GM18499 (cell line): ENCODE results near the gene RLN2.

ENCODE experiments used
- ATAC-seq: cut with Tn5 transposase; IDR thresholded peaks from one replicate; pipeline ENCODE4 v1.9.1; 2021; ENCODE audit warnings: moderate number of reproducible peaks; ENCODE audit not compliant: insufficient read depth, unreplicated experiment

The RLN2 gene

DNA sequence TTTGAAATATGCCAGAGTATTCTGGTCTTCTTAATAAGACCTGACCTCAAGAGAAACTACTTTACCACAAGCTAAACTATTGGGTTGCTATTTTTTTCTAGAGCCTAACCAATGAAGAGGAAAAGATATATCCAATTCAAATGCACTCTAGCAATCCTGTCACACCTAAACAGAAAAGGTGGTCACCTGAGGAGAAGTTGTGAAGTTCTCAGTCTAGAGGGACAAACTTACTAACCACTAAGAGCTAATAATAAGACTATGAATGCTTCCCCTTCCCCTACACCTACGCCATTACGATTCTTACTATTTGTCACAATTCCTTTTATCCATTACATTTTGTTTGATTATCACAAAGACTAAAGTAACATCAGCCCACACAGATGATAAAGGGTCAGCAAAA lies 29.7 kb downstream of the RLN2 start:
- ATAC-seq = no peak

- no peak for ATAC-seq
Observed at GRCh38 chr9:5269249-5269715, 35.2 kb downstream of the RLN2 start.

DNA sequence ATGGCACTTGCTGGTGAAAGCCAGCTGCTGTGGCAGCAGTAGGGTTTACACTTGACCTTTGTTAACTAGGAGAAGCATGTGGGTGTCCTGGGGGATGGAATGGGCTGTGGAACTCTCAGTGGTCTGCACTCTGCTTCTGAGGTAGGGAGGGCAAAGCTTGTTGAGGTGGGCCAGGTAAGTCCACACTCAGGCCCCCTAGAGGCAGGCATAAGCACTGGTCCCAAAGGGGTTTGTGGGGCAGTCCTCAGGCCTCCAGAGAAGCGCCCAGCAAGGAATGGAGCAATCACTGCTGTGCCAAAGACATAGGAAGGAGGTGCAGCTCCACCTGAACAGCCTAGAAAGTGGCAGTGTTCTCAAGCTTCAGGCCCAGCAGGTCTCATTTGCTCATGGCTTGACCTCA lies 38.6 kb downstream of the RLN2 start:
- ATAC-seq = no peak

- ATAC-seq = no peak
Observed at GRCh38 chr9:5264219-5264595, 40.3 kb downstream of the RLN2 start.

DNA sequence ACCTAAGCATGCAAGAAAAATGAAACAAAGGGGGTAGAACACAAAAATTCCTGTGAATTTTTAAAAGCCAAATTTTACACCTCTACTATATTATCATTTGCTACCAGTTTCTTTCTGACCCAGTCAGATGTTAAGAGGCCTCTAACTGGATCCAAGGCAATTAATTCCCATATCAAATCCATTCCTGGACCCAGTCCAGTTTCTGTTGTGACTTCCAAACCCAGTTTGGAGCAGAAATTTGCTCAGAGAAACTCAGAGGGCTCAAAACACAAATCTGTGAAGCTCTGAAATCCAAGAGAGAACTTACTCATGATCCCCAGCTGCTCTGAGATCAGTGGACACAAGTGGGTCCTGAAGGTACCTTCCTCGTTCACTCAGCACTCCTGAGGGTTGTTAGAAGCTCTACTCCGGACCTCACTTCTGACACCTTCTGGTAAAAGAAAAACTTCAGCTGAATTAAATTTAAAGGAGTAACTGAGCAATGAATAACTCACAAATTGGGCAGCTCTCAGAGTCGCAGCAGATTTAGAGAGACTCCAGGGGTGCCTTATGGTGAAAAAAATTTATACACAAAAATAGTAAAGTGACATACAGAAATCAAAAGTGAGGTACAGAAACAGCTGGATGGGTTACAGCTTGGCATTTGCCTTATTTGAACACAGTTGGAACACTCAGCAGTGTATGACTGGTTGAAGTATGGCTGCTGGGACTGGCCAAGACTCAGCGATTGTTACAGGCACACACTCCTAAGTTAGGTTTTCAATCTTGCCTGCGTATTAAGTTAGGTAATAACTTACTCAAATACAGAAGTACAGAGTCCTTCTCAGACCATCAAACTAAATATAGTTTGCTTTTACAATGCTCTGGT lies 40.9 kb downstream of the RLN2 start:
- no peak for ATAC-seq
